GM12878 (cell line): Measurements from ENCODE around the gene PNMA6E. TPM values are rescaled to one million over a fixed set of nuclear protein-coding genes. Genes with fewer than 3 reads are reported as not detected.

Experiments used
- ATF7 ChIP-seq: fragments of 450-650 bp; IDR thresholded peaks from 2 replicates; pipeline ENCODE4 v1.6.1; 2016; ENCODE audit warnings: low read depth, mild to moderate bottlenecking
- CUX1 ChIP-seq: IDR thresholded peaks from 2 replicates; pipeline ENCODE4 v1.6.1; 2012; ENCODE audit warnings: improper control_type of control experiment, low read depth, low read length; ENCODE audit not compliant: insufficient replicate concordance
- DPF2 ChIP-seq: fragments of 450-650 bp; IDR thresholded peaks from 2 replicates; pipeline ENCODE4 v1.6.1; 2017; ENCODE audit warnings: mild to moderate bottlenecking
- MLLT1 ChIP-seq: fragments of 450-650 bp; IDR thresholded peaks from 2 replicates; pipeline ENCODE4 v1.6.1; 2016; ENCODE audit warnings: mild to moderate bottlenecking
- NFIC ChIP-seq: IDR thresholded peaks from 2 replicates; pipeline ENCODE4 v1.6.1; 2012; ENCODE audit warnings: low read depth, mild to moderate bottlenecking, inconsistent platforms, low read length, moderate library complexity
- SMC3 ChIP-seq: IDR thresholded peaks from 2 replicates; pipeline ENCODE4 v1.6.1; 2011; ENCODE audit warnings: low read length, improper control_type of control experiment, borderline replicate concordance
- ZBTB40 ChIP-seq: fragments of 450-650 bp; IDR thresholded peaks from 2 replicates; pipeline ENCODE4 v1.6.1; 2016; ENCODE audit warnings: mild to moderate bottlenecking, moderate library complexity, borderline replicate concordance
- polyA plus RNA-seq, 11 experiments: library from polyadenylated mRNA; depleted of rRNA in 4 of 11; unstranded in 6 of 11; stranded (reverse) in 5 of 11; fragments of >200 nt; fragmentation: Nextera tagmentation in 4 of 11; fragmentation: Illumina TruSeq in 1 of 11; extraction: Ambion mirVana in 4 of 11; extraction: Trizol in 1 of 11; gene quantifications; 1 replicate in 1 of 11; 2 replicates in 10 of 11; pipeline versions ENCODE4 v1.2.1 to v1.2.3, GENCODE V29; 2011 to 2016; ENCODE audit warnings: inconsistent platforms in 2 of 11, missing spikeins in 2 of 11, low read depth in 1 of 11
- total RNA-seq, 4 experiments: library from RNA; depleted of rRNA in 3 of 4; stranded (reverse); fragments of >200 nt in 3 of 4; fragmentation: Illumina TruSeq in 1 of 4; extraction: Trizol in 1 of 4; gene quantifications; 2 replicates each; pipeline versions ENCODE4 v1.2.1 to v1.2.3, GENCODE V29; 2013 to 2021

Gene PNMA6E
- total and polyA plus RNA-seq, 10 of the 15 experiments (the other 5 are each of a cell fraction or from before 2014, with no cell fraction given): not detected

- no peak for TF ChIP-seq ZBTB40
- no peak for TF ChIP-seq MLLT1
- TF ChIP-seq DPF2: no peak
- no peak for TF ChIP-seq CUX1
- TF ChIP-seq NFIC: no peak
- TF ChIP-seq SMC3: no peak
- TF ChIP-seq ATF7: no peak
Measured at GRCh38 chrX:153416781-153417450, 15.8 kb upstream of the PNMA6E start (continued).
